ENCODE results near the gene HAUS8.
"Not testable (repeated sequence)": the region's sequence is repeated elsewhere in the genome, so short reads cannot be mapped to it uniquely, and the experiment has no call there.

Gene HAUS8

DNA sequence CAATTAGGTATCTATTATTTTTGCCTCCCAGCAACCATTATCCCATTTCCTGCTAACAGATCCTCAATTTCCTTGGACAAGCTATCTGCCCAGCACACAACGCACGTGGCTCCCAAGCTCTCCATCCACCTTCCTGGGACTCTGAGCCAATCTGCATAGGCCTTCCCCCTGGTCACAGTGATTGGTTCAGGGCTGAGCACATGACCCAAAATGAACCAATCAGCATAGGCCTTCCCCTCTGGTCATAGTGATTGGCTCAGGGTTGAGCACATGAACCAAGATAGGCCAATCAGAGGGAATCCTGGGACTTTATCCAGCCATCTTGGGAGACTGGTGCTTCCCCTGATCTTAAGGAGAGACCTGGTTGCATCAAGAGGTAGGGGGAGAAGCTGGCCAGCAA, 54.4 kb downstream of the HAUS8 start:
- H3K9me3 Mint-ChIP-seq: peaks cover 28% of the 10 kb centered on the region
- no peak overlapping the region for H3K4me3 Mint-ChIP-seq
- peaks cover 33% of the 10 kb centered on the region for H3K36me3 Mint-ChIP-seq (ENCODE audit: low read depth)
- no peak for TF ChIP-seq CTCF (IDR thresholded peaks at IDR 0.05; ENCODE audit: unreplicated experiment in 3 of 3)
- peak overlapping the region in 2 of 3 experiments; percentile 20 to 47 for H3K27ac Mint-ChIP-seq
- peaks cover 9% of the 10 kb centered on the region for H3K27me3 Mint-ChIP-seq (ENCODE audit: low read depth)
- H3K4me1 Mint-ChIP-seq: peaks cover 2% of the 10 kb centered on the region

DNA sequence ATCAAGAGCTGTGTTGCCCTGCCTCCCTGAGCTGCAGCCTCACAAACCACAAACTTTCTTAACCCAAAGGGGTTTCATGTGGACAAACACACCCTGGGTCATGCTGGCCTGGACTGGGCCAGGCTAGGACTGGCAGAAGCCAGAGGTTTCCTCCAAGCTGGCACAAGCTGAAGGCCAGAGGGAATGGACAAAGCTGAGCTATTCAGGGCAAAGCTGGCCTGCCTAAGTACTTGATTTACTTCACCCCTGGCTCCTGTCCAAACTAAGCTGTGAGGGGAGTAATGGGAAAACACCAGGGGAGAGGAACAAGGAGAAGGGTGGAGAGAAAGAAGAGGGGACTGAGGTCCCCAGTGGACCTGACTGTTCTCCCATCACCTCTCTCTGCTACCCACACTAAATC, 54.9 kb downstream of the HAUS8 start:
- no peaks in the 10 kb centered on the region for H3K4me1 Mint-ChIP-seq
- peak overlapping the region in 2 of 3 experiments; percentile 20 to 47 for H3K27ac Mint-ChIP-seq

DNA sequence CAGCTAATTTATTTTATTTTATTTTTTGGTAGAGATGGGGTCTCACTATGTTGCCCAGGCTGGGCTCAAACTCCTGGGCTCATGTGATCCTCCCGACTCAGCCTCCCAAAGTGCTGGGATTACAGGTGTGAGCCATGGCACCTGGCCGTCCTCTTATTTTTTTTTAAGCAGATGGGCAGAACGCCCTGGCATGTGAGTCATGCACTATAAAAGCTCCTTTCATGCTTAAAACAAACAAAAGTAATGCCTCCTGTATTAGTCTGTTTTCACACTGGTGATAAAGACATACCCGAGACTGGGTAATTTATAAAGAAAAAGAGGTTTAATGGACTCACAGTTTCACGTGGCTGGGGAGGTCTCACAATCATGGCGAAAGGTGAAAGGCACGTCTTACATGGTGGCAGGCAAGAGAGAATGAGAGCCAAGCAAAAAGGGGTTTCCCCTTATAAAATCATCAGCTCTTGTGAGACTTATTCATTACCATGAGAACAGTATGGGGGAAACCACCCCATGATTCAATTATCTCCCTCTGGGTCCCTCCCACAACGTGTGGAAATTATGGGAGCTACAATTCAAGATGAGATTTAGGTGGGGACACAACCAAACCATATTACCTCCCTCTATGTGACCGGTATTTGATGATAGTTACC, 60.9 kb downstream of the HAUS8 start:
- not testable (repeated sequence) for H3K9me3 Mint-ChIP-seq; H3K4me1 Mint-ChIP-seq; H3K27ac Mint-ChIP-seq; H3K27me3 Mint-ChIP-seq (ENCODE audit: low read depth); H3K4me3 Mint-ChIP-seq; H3K36me3 Mint-ChIP-seq (ENCODE audit: low read depth)

More for the DNA sequence above, 54.9 kb downstream of the HAUS8 start:
- Mint-ChIP-seq H3K36me3 (ENCODE audit: low read depth) (peaks cover 33% of the 10 kb centered on the region), H3K9me3 (peaks cover 27% of the 10 kb centered on the region), H3K27me3 (ENCODE audit: low read depth) (peaks cover 5% of the 10 kb centered on the region), H3K4me3 (no peak overlapping the region)
- no peak for TF ChIP-seq CTCF (IDR thresholded peaks at IDR 0.05; ENCODE audit: unreplicated experiment in 3 of 3)

GRCh38 chr19:17011485-17011884, 63.8 kb downstream of the HAUS8 start:
- Mint-ChIP-seq H3K4me1 (no peaks in the 10 kb centered on the region), H3K27ac (no peak overlapping the region), H3K4me3 (no peak overlapping the region), H3K36me3 (ENCODE audit: low read depth) (peaks cover 9% of the 10 kb centered on the region), H3K9me3 (no peaks in the 10 kb centered on the region), H3K27me3 (ENCODE audit: low read depth) (peaks cover 7% of the 10 kb centered on the region)
- no peak for TF ChIP-seq CTCF (IDR thresholded peaks at IDR 0.05; ENCODE audit: unreplicated experiment in 3 of 3)

DNA sequence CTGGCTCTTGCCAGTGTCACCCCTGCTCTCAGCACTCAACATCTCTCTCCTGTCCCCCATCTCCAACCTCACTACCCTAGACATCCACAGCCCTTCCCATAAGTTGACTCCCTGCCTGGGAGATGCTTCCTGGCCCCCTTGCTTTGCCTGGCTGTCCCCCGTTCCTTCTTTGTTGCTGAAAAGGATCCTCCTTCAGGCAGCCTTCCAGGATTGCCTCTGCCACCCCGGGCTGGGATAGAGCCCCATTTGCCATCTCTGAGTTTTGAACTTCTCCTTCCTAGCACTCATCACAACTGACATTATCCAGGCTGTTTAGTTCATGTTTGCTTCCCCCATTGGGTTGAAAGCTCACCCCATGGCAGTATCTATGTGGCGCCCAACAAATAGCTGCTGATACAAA, 68.7 kb downstream of the HAUS8 start:
- Mint-ChIP-seq H3K27ac (no peak overlapping the region), H3K4me1 (no peaks in the 10 kb centered on the region), H3K4me3 (no peak overlapping the region), H3K27me3 (ENCODE audit: low read depth) (peaks cover 3% of the 10 kb centered on the region), H3K36me3 (ENCODE audit: low read depth) (peaks cover 9% of the 10 kb centered on the region), H3K9me3 (no peaks in the 10 kb centered on the region)
- no peak for TF ChIP-seq CTCF (IDR thresholded peaks at IDR 0.05; ENCODE audit: unreplicated experiment in 3 of 3)

- no peak overlapping the region for H3K27ac Mint-ChIP-seq
Observed at GRCh38 chr19:17005000-17005399, 70.3 kb downstream of the HAUS8 start.

More at GRCh38 chr19:17005000-17005399, 70.3 kb downstream of the HAUS8 start:
- Mint-ChIP-seq H3K36me3 (ENCODE audit: low read depth) (peaks cover 10% of the 10 kb centered on the region), H3K4me1 (no peaks in the 10 kb centered on the region), H3K9me3 (no peaks in the 10 kb centered on the region), H3K4me3 (no peak overlapping the region), H3K27me3 (ENCODE audit: low read depth) (peaks cover 3% of the 10 kb centered on the region)
- no peak for TF ChIP-seq CTCF (IDR thresholded peaks at IDR 0.05; ENCODE audit: unreplicated experiment in 3 of 3)

Data from nephron (organoid).